Neural progenitor cell (in vitro differentiated cells): ENCODE data around the gene CHAF1A.

Experiments
- CTCF ChIP-seq: fragments of 200-600 bp; sonication (generic); IDR thresholded peaks from 2 replicates; pipeline ENCODE4 v1.5.1; 2017; ENCODE audit warnings: antibody characterized with exemption, mild to moderate bottlenecking
- EZH2 ChIP-seq: fragments of 200-600 bp; sonication (generic); IDR thresholded peaks from 2 replicates; pipeline ENCODE4 v1.6.1; 2017; ENCODE audit warnings: antibody characterized with exemption, mild to moderate bottlenecking, moderate library complexity

GRCh38 chr19:4373013-4373367 is 29.4 kb upstream of the CHAF1A start:
- TF ChIP-seq CTCF (no peak), EZH2 (no peak)
